PC-9 (cell line): ENCODE data around the gene NCDN. TPM values are rescaled to one million over a fixed set of nuclear protein-coding genes. Genes with fewer than 3 reads are reported as not detected.

Experiments used
- BruUV-seq: library from RNA; stranded (reverse); fragments of 400-500 nt; replicated peaks from 2 replicates; lab custom pipeline; 2021; lab: Mats Ljungman, UMichigan
- CTCF ChIA-PET: fragments of 300-600 bp; sonication (Branson Sonifier 250); formaldehyde crosslinking; loops from one replicate; lab custom pipeline; 2022; ENCODE audit warnings: antibody characterized with exemption; lab: Charles Lee
- POLR2A ChIA-PET: fragments of 300-600 bp; sonication (Branson Sonifier 250); formaldehyde crosslinking; loops from one replicate; lab custom pipeline; 2022; ENCODE audit warnings: antibody characterized with exemption; ENCODE audit not compliant: unreplicated experiment; lab: Charles Lee
- DNase-seq, 2 experiments: peaks; one replicate each; pipeline versions ENCODE4 v3.0.0 to v3.0.0-alpha.2; 2015 to 2022; ENCODE audit warnings: mixed read lengths in 1 of 2
- H2AFZ ChIP-seq: fragments of 200-600 bp; sonication (generic); 2 replicates; pipeline ENCODE4 v1.8.1; 2017; ENCODE audit warnings: antibody characterized with exemption
- H3F3A ChIP-seq: fragments of 200-600 bp; sonication (generic); 2 replicates; pipeline ENCODE4 v1.8.1; 2017; ENCODE audit warnings: antibody characterized with exemption, mild to moderate bottlenecking, low read depth; ENCODE audit not compliant: insufficient read depth
- H3K27ac ChIP-seq: fragments of 200-600 bp; sonication (generic); 2 replicates; pipeline ENCODE4 v1.6.1; 2016; ENCODE audit warnings: mixed run types
- H3K27me3 ChIP-seq: fragments of 200-600 bp; sonication (generic); 2 replicates; pipeline ENCODE4 v1.6.1; 2016; ENCODE audit warnings: low read depth, mixed run types; ENCODE audit not compliant: insufficient read depth
- H3K36me3 ChIP-seq: fragments of 200-600 bp; sonication (generic); 2 replicates; pipeline ENCODE4 v1.6.1; 2016; ENCODE audit warnings: low read depth, mixed run types
- H3K4me1 ChIP-seq: fragments of 200-600 bp; sonication (generic); replicated peaks from 2 replicates; pipeline ENCODE4 v1.6.1; 2016; ENCODE audit warnings: mixed run types; ENCODE audit not compliant: insufficient read depth
- H3K4me2 ChIP-seq: fragments of 200-600 bp; sonication (generic); 2 replicates; pipeline ENCODE4 v1.6.1; 2017; ENCODE audit warnings: mixed run types
- H3K4me3 ChIP-seq: fragments of 200-600 bp; sonication (generic); 2 replicates; pipeline ENCODE4 v1.6.1; 2016; ENCODE audit warnings: mixed run types
- H3K79me2 ChIP-seq: fragments of 200-600 bp; sonication (generic); 2 replicates; pipeline ENCODE4 v1.6.1; 2017; ENCODE audit warnings: low read depth, mixed run types
- H3K9me2 ChIP-seq: fragments of 200-600 bp; sonication (generic); 2 replicates; pipeline ENCODE4 v1.8.1; 2017; ENCODE audit warnings: mild to moderate bottlenecking; ENCODE audit not compliant: insufficient read depth
- H3K9me3 ChIP-seq: fragments of 200-600 bp; sonication (generic); 2 replicates; pipeline ENCODE4 v1.8.1; 2016; ENCODE audit warnings: low read depth; ENCODE audit not compliant: insufficient read depth
- H4K20me1 ChIP-seq: fragments of 200-600 bp; sonication (generic); 2 replicates; pipeline ENCODE4 v1.8.1; 2017; ENCODE audit not compliant: insufficient read depth
- EZH2 ChIP-seq: fragments of 200-600 bp; sonication (generic); IDR thresholded peaks from 2 replicates; pipeline ENCODE4 v1.8.0; 2017; ENCODE audit warnings: antibody characterized with exemption, low read depth
- intact Hi-C: fragments of 100-400 bp; cut with micrococcal nuclease; formaldehyde crosslinking; loops from one replicate; pipeline ENCODE4 v1.10.0; 2022; ENCODE audit not compliant: unreplicated experiment
- total RNA-seq: library from RNA; stranded (reverse); gene quantifications from 2 replicates; pipeline ENCODE4 v1.2.3, GENCODE V29; 2021
- TF ChIP-seq, protein P1 (sequence below): fragments of 200-600 bp; sonication (generic); conservative IDR thresholded peaks from 2 replicates; pipeline ENCODE4 v1.6.1; 2017; ENCODE audit warnings: mixed run types, antibody characterized with exemption, mild to moderate bottlenecking, moderate library complexity

NCDN gene
- total RNA-seq, 1 experiment from 2014 or later = 26.6 TPM

- Histone ChIP-seq H3K9me3 (no peaks in the 10 kb centered on the region), H3K79me2 (no peaks in the 10 kb centered on the region), H3K4me2 (no peak overlapping the region), H3F3A (no peaks in the 10 kb centered on the region), H3K27me3 (no peaks in the 10 kb centered on the region), H3K4me3 (no peak overlapping the region), H4K20me1 (peaks cover 3% of the 10 kb centered on the region; the same call in 1 of the 2 replicates), H3K4me1 (no peaks in the 10 kb centered on the region), H3K27ac (no peak overlapping the region), H2AFZ (no peak overlapping the region), H3K9me2 (no peaks in the 10 kb centered on the region), H3K36me3 (no peaks in the 10 kb centered on the region)
- no peak for TF ChIP-seq EZH2
- TF ChIP-seq, protein P1, sequence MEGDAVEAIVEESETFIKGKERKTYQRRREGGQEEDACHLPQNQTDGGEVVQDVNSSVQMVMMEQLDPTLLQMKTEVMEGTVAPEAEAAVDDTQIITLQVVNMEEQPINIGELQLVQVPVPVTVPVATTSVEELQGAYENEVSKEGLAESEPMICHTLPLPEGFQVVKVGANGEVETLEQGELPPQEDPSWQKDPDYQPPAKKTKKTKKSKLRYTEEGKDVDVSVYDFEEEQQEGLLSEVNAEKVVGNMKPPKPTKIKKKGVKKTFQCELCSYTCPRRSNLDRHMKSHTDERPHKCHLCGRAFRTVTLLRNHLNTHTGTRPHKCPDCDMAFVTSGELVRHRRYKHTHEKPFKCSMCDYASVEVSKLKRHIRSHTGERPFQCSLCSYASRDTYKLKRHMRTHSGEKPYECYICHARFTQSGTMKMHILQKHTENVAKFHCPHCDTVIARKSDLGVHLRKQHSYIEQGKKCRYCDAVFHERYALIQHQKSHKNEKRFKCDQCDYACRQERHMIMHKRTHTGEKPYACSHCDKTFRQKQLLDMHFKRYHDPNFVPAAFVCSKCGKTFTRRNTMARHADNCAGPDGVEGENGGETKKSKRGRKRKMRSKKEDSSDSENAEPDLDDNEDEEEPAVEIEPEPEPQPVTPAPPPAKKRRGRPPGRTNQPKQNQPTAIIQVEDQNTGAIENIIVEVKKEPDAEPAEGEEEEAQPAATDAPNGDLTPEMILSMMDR = no peak
- intact Hi-C loops = loop anchor here (1.0 kb wide), 2 partner anchors 156 to 204 kb away; no protein-coding TSS in a partner anchor
- ChIA-PET POLR2A (no interaction called here), CTCF (interaction anchor here (0.6 kb wide), 1 partner anchor 70 kb away, joined by 3 read pairs; no protein-coding TSS in a partner anchor)
- no peak for DNase-seq
- no TSS peak for BruUV-seq
Measured at GRCh38 chr1:35569936-35570335, 12.3 kb downstream of the NCDN start.

DNA sequence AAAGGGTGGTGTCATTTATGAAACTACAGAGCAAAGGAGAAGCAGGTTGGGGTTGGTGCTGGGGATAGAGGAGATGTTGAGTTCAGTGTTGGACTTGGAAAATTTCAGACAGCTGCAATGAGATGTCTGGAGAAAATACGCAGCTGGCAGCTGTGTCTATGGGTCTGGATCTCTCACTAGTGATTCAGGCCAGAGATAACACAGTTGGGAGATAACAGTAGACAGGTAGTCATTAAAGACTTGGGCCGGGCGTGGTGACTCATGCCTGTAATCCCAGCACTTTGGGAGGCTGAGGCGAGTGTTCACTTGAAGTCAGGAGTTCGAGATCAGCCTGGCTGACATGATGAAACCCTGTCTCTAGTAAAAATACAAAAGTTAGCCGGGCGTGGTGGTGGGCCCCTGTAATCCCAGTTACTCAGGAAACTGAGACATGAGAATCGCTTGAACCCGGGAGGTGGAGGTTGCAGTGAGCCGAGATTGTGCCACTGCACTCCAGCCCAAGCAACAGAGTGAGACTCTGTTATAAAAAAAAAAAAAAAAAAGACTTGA is 13.1 kb downstream of the NCDN start:
- BruUV-seq = no TSS peak
- CTCF ChIA-PET = interaction anchor here (0.6 to 0.7 kb wide), 2 partner anchors 151 to 211 kb away, joined by 4 to 5 read pairs; no protein-coding TSS in a partner anchor
- no peaks in the 10 kb centered on the region for H3K9me3 ChIP-seq
- H2AFZ ChIP-seq = no peak overlapping the region
- H3K9me2 ChIP-seq = no peaks in the 10 kb centered on the region
- POLR2A ChIA-PET = interaction anchor here (0.6 kb wide), 1 partner anchor 150 kb away, joined by 4 read pairs; no protein-coding TSS in a partner anchor
- H3K4me2 ChIP-seq = no peak overlapping the region
- H3K27me3 ChIP-seq = no peaks in the 10 kb centered on the region
- no peak overlapping the region for H3K27ac ChIP-seq
- intact Hi-C loops = no loop called here
- H4K20me1 ChIP-seq = no peaks in the 10 kb centered on the region
- TF ChIP-seq, protein P1 = no peak
- TF ChIP-seq EZH2 = no peak
- DNase-seq = no peak
- 0 out of 2 replicates have a peak, but pooled peaks cover 4% of the 10 kb centered on the region for H3F3A ChIP-seq
- H3K4me1 ChIP-seq = no peaks in the 10 kb centered on the region; the same call in 1 of the 2 replicates
- H3K79me2 ChIP-seq = no peaks in the 10 kb centered on the region
- no peaks in the 10 kb centered on the region for H3K36me3 ChIP-seq
- H3K4me3 ChIP-seq = no peak overlapping the region

GRCh38 chr1:35571263-35571662 is 13.7 kb downstream of the NCDN start:
- no peaks in the 10 kb centered on the region for H3K9me3 ChIP-seq
- BruUV-seq = no TSS peak
- H3F3A ChIP-seq = 0 out of 2 replicates have a peak, but pooled peaks cover 4% of the 10 kb centered on the region
- H4K20me1 ChIP-seq = no peaks in the 10 kb centered on the region
- ChIA-PET CTCF (interaction anchor here (0.6 to 0.7 kb wide), 2 partner anchors 151 to 210 kb away, joined by 4 to 5 read pairs; no protein-coding TSS in a partner anchor), POLR2A (interaction anchor here (0.6 kb wide), 1 partner anchor 150 kb away, joined by 4 read pairs; no protein-coding TSS in a partner anchor)
- H2AFZ ChIP-seq = no peak overlapping the region
- TF ChIP-seq, protein P1 = no peak
- no peak for TF ChIP-seq EZH2
- intact Hi-C loops = no loop called here
- H3K4me3 ChIP-seq = no peak overlapping the region
- DNase-seq = no peak
- H3K4me1 ChIP-seq = no peaks in the 10 kb centered on the region; the same call in 1 of the 2 replicates
- H3K27me3 ChIP-seq = no peaks in the 10 kb centered on the region
- H3K36me3 ChIP-seq = no peaks in the 10 kb centered on the region
- H3K4me2 ChIP-seq = no peak overlapping the region
- H3K9me2 ChIP-seq = no peaks in the 10 kb centered on the region
- no peaks in the 10 kb centered on the region for H3K79me2 ChIP-seq
- no peak overlapping the region for H3K27ac ChIP-seq
